ENCODE measurements around the gene SYNE3.
"Not testable (repeated sequence)": the region's sequence is repeated elsewhere in the genome, so short reads cannot be mapped to it uniquely, and the experiment has no call there.

SYNE3 gene

DNA sequence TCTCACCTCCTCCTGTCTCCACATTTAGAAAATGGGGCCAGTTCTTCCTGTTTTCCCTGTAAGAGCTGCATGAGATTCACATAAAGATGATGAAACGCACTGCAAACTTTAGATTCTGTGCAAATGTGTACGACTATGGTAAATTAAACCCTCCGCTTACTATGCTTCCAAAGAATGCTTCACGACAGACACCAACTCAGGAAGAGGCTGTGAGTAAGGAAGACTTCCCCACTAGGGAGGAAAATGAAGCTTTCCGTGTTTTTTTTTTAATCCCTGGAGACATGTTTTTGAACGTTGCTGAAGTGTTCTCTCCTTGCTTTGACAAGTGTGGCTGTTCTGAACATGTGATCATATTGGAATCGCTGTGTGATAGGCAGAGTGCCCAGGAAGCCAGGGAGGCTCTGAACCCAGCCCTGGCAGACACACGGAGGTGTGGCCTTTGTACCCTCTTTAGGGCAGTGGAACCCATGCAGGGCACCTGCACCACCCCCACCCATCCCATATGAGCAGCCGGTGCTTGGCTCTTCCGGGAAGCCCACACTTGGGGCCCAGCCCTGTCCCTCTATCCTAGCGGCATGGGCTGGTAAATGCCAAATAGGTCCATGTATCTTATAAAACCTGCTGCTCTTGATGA lies 7.5 kb upstream of the SYNE3 start:
- DNase-seq (ENCODE audit: low spot score), result no peak

DNA sequence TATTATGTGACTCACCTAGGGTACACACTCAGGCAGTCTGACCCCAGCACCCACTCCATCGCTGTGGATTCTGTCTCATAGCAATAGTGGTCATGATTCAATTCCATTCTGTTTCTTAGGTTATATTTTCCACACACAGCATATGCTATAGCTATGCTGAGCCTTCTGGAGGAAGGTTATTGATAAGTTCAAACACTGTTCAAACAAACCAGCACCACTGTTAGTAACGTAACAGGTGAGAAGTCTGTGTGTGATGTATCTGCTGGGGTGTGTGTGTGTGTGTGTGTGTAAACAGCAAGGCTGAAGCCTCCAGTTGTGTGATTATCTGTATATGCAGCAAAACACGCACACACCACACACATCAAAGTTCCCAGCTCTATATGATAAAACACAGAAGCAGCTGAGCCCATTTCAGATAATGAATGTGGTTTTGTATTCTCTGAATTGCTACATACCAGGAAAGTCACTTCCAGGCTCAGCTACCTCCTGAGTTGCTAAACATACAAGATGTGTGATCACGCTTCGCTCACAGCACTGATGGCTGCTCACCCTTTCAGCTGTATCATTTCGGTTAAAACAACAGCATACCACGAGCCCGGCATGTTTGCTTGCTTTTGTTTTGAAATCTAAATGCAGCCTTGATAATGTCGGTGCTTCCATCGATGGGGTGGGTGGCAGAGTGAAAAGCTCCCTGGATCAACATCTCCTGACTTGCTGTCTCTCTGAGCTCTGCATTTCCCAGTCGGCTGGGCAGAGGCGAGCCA lies 6.8 kb upstream of the SYNE3 start:
- DNase-seq (ENCODE audit: low spot score), result no peak

DNA sequence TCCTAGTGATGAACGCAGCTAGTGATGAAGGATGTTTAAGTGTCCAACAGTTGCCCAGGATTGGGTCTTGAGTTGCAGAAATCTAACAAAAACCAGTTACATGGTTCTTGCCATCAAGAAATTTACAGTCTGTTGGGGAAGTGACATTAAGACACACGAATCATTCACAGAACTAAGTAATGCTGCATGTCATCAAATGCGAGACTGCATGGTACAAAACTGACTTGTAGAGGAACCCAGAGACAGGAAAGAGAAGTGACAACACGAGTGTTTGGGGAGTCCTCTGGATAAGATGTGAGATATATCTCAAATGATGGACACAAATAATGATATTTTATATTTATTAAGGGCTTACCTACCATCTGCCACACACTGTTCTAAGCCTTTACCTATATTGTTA lies 6.1 kb upstream of the SYNE3 start:
- no peak for DNase-seq (ENCODE audit: low spot score)

DNA sequence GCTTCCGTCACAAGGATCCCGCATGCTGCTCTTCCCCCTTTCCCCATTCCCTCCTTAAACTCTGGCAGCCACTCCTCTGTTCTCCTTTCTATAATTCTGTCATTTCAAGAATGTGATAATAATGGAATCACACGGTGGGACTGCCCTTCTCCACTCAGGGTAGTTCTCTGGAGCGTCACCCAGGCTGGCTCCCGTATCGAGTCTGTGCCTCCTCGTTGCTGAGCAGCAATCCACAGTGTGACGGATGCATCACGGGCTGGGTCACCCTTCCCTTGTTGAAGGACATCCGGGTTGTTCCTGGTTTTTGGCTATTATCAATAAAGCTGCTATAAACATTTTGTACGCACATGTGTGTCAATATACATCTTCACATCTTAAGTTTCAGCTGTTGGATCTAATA lies 5.7 kb upstream of the SYNE3 start:
- DNase-seq (ENCODE audit: low spot score), result no peak

DNA sequence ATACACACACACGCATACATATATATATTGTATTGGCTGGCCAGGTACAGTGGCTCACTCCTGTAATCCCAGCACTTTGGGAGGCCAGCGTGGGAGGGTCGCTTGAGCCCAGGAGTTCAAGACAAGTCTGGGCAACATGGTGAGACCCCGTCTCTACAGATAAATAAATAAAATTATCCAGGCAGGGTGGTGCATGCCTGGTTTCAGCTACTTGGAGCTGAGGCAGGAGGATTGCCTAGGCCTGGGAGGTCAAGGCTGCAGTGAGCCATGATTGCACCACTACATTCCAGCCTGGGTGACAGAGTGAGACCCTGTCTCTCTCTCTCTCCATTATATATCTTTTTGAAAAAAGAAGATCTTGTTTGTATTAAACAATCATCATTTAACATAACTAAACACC lies 4.6 kb upstream of the SYNE3 start:
- DNase-seq (ENCODE audit: low spot score), result no peak

DNA sequence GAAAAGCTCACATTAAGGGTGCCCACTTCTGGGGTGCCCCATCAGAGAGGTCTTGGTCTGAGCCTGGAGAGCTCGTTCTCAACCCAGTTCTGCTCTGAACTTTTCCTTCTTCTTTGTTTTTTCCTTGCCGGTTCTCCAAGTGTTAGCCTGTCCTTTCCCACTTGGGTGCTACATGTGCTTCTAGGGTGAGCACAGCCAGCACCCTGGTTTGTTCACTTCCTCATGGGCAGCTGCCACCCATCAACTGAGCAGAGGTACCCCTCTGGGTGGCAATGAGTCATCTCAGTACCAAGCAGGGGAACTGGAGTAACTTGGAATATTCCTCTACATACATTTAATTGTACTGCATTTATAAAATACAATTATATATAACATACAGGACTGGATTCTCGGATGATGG lies 3.9 kb upstream of the SYNE3 start:
- DNase-seq (ENCODE audit: low spot score), result no peak

DNA sequence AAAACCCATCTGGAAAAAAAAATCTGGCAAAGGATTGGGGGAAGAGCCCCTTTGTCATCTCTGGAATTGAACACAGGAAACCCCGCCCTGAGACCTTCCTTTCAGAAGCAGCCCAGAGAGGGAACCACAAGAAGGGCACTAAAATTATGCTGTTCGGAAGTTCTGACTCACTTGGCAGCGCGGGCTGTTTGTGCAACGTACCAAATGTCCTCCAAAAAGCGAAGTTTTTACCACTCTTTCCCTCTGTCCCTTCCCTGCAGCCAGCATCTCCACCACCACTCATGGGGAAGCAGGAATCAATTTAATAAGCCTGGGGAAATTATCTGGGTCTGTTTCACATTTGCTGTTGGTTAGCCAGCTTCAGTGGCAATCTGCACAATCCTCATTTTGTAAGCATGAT lies 3.2 kb upstream of the SYNE3 start:
- DNase-seq (ENCODE audit: low spot score), result peak; percentile 80

DNA sequence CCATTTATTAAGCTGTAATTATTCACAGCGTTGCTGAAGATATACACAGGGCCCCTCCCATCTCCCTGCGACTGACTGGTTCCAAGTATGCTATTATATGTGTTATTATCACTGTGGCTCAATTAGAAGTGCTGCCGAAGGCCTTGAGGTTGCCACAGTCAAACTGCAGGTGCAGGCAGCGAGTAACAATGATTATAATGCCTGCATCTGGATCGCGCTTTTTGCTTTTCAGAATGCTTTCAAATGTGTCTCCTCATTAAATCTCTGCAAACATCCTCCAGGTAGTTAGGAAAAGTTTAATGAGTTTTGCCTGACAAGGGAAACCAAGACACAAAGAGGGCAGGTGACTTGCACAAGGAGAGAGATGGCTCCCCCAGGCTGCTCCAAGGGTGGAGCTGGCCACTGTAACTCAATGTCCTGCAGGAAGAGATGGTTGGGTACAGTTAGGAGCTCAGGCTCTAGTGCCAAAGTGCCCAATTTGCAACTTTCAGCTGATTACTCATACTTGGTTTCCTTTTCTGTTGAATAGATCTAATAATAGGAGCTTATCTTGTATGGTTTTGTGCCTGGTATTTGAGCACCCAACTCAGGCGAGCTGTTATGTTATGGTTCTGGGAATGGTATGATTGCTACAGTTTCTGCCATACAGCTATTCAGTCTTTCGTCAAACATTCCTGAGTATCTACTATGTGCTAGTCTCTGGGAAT lies 1.7 kb upstream of the SYNE3 start:
- peak; percentile 31 for DNase-seq (ENCODE audit: low spot score)

DNA sequence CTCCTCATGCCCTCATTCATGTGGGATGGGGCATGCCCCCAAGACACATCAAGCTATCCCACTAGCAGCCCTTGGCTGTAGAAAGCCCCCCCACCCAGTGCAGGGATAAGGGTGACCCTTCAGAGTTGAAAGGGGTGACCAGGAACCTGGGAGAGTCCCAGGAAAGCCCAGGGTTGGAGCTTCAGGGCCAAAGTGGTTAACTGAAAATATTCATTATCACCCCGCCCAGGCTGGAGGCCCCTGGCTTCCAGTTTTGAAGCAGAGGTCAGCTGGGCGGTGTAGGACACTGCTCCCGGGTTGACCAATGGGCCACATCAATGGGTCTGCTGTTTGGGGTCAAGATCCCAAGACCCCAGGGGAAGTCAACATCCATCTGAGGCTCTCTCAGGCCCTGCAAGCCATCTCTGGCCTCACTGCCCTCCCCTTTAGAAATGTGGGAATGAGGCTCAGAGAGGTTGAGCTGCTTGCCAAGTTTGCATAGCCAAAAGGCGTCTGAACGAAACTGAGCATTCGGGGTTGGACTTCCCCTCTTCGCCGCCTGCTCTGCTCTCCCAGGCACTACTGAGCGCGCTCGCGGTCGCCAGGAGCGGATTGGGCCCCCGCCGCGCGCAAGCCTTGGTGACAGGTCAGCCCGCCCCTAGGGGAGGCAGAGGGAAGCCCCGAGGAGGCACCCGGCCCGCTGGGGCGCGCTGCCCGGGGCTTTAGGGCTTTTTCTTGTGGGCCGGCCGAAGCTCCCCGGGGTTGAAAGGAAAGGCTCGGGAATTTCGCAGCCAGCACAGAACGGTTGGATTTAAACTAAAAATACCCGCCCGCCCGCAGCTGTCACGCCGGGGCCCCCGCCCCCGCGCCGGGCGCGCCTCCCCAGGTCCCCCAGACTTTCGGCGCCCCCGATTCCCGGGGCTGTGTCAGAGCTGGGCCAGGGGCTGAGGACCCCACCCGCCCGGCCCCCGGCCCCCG lies 576 bp downstream of the SYNE3 start:
- peak; percentile 75 for DNase-seq (ENCODE audit: low spot score)

DNA sequence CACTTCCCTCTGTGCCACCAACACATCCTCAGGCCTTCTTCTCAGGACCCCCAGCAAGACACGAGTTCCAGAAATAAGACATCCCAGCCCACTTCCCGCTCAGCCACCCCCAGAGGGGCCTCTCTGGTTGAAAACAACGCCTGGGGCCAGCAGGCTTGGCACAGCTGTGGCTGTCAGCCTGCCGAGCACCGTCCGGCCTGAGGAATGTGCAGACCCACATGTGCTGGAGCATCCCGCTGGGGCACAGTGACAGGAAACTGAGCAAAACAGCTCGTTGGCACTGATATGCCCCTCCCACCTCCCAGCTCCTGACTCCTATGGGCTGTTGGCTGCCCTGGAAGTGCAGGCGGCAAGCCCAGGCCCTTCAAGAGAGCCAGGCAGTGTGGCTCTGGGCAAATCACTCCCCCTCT lies 1.4 kb downstream of the SYNE3 start:
- DNase-seq (ENCODE audit: low spot score), result peak; percentile 56

DNA sequence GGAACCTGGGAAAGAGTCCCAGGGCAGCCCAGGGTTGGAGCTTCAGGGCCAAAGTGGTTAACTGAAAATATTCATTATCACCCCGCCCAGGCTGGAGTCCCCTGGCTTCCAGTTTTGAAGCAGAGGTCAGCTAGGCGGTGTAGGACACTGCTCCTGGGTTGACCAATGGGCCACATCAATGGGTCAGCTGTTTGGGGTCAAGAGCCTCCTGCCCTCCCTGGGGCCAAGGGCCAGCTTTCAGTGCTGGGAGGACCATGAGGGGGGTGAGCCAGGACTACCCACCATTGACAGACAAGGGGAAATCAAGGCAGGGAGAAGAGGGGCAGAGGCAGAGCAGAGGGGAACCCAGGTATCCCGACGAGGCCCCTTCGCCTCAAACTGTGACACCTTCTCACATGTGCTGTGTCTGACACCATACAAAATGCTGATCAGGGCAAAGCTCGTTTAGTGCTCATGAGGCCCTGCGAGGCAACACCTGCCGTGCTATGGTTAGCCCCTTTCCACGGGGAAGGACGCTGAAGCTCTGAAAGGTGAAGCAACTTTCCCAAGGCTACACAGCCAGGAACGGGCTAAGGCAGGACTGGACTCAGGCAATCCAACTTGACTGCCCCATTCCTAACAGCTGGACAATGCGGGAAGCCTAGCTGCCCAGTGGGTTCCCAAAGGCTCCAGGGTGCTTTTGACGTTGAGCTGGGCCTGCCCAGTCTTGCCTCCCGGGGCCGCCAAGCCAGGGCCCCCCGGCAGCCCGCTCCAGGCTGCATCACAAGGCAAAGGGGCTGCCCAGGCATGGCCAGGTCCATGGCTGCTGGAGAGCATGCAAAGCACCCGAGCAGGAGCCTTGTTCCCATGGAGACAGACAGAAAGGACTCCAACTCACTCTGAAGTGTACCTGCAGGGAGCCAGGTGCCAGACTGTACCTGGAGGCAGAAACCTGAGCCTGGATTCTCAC lies 2.0 kb downstream of the SYNE3 start:
- DNase-seq (ENCODE audit: low spot score), result no peak

DNA sequence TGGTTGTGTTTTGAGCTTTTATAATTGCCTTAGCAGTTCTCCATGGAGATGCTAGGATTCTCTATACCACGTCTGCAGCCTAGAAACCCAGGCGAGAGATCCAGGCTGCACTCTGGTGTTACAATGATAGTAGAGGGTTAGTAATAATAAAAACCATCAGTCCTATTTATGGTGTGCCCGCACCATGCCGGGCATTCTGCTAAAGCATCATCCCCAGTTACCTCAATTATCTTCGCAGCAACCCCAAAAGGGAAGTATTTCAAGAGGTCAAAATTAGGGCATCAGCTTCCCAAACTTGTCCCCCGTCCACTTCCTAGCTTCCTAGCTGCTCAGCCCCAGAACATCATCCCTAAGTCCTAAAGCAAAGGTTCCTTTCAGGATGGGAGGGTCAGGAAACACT lies 3.2 kb downstream of the SYNE3 start:
- no peak for DNase-seq (ENCODE audit: low spot score)

DNA sequence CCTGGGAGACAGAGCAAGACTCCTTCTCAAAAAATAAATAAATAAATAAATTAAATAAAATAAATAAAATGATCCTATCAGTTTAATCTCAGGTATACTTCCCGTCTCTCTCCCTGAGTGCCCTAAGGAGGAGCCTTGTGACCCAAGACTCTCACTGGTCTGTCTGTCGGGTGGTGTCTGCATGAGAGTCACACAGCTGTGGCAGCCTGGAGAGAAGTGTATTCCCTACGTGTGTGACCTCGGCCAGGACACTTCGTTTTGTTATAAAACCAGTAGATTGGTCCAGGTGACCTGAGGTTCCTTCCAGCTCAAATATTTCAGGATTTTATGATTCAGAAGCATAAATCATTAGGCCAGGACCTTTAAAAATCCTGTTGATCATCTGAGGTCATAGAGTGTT lies 4.8 kb downstream of the SYNE3 start:
- no peak for DNase-seq (ENCODE audit: low spot score)

DNA sequence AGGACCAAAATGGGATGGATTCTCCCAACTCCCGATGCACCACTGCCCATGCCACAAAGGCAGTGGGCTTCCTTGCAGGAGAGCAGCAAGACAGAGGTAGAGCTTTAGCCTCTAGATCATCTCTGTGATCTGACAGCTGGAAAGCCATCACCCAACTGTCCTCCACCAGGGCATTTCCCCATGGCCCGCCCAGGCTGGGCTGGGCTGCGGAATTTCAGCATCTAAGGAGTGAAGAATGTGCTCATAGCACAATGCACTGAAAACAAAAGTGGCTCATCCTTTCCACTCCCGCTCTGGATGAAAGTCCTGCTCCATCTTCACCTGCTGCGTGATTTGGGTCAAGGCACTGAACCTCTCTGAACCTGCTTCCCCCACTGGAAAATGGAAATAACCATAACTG lies 5.6 kb downstream of the SYNE3 start:
- DNase-seq (ENCODE audit: low spot score), result no peak

DNA sequence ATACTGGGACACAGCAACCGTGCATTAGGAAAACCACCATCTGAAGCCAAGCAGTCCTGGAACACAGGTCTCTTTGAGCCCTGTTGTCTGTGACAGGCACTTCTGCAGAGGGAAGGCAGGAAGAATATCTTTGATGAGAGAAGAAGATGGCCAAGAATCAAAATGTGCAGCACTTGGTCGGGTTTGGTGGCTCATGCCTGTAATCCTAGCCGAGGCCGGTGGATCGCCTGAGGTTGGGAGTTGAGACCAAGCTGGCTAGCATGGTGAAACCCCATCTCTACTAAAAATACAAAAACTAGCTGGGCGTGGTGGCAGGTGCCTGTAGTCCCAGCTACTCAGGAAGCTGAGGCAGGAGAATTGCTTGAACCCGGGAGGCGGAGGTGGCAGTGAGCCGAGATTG lies 6.1 kb downstream of the SYNE3 start:
- DNase-seq (ENCODE audit: low spot score), result not testable (repeated sequence)

DNA sequence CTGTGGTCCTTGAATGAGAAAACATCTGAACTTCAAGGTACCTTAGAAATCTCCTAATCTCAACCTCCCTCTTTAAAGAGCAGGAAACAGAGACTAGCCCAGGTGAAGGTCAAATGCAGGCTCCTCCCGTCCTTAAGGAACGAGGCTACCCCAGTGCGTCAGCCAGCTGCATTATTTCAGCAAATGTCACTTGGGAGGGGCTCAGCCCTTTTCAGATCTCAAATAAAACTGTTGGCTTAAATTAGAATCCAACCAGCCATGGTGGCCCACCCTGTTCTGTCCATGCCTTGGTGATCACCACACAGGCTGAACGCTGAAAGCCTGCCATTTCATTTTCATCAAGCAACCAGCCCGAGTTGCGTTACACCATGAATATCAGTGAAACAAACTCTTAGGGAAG lies 7.0 kb downstream of the SYNE3 start:
- DNase-seq (ENCODE audit: low spot score), result no peak

DNA sequence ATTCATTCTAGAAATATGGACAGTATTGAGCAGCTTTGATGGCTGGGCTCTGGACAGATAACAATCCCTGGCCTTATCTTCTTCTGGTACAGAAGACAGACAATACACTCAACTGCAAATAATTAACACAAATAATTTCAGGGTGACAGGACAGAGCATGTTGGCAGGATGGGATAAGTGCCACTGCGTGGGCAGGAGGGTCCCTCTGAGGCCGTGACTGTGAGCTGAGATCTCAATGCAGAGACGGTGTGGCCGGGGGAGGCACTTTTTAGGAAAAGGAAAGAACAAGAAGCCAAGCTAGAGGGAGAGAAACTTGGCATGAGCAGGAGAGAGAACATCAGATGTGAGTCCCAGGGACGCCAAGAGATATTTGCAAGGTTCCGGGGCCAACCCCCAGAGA lies 8.1 kb downstream of the SYNE3 start:
- no peak for DNase-seq (ENCODE audit: low spot score)

DNA sequence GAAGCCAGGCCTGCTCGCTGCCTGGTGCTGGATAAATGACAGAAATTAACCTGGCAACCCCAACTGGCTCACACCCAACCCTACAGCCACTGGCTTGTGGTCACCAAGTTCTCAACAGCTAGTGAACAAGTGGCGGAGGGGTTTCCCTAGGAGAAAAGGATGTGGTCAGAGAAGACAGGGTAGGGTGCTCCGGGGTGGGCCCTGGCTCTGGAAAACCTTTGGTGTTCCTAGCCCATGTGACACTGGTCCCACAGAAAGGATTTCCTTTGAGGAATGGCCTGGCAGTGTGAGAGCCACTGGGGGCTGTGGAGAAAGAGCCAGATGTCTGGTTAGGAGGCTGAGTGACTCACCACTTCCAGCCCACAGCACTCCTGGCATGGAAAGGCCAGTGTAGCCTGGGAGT lies 8.7 kb downstream of the SYNE3 start:
- peak; percentile 76 for DNase-seq (ENCODE audit: low spot score)

DNA sequence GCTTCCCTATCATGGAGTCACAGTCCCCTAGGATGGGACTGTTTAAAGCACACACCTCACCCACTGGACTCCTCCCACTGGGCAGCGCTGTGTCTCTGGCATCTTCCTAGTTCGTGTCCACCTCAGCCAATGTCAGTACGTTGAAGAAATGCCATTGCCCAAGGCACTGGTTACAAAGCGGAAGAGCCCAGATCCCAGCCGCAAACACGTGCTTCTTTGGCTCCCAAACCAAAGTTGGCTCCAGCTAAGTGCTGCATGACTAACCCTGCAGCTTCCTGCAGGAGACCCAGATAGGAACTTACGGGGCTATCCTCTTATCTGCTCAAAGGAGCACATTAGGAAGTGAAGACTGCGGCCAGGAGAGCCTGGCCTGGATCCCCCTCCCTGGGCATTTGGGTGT lies 9.3 kb downstream of the SYNE3 start:
- peak; percentile 91 for DNase-seq (ENCODE audit: low spot score)

DNA sequence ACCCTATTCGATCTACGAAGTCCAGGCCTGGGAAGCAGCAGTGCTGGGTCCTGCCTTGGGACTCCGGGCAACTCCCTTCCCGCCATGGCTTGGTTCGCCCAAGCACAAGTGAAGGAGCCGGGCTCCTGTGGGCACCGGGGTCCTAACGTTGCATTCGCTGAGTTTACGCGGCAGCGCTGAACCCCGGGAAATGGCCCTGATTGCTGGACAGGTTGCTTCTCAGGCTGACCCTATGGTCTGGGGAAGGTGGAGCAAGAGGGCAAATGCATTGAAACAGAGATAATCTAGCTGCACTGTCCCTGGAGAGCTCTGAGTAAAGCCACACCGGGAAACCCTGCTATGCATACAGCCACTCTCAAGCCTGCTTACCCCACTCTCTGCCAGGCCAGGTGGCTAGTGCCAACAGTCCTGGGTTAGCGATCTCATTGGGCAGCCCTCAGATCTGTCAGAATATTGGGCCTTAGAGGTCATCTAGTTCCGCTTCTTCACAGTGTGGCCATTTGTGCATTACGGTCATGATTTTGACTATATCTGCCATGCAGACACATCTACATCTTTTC lies 11.3 kb downstream of the SYNE3 start:
- no peak for DNase-seq (ENCODE audit: low spot score)

Measured in AG08396 (cell line).